Measurements from ENCODE around the gene C12orf57.

DNA sequence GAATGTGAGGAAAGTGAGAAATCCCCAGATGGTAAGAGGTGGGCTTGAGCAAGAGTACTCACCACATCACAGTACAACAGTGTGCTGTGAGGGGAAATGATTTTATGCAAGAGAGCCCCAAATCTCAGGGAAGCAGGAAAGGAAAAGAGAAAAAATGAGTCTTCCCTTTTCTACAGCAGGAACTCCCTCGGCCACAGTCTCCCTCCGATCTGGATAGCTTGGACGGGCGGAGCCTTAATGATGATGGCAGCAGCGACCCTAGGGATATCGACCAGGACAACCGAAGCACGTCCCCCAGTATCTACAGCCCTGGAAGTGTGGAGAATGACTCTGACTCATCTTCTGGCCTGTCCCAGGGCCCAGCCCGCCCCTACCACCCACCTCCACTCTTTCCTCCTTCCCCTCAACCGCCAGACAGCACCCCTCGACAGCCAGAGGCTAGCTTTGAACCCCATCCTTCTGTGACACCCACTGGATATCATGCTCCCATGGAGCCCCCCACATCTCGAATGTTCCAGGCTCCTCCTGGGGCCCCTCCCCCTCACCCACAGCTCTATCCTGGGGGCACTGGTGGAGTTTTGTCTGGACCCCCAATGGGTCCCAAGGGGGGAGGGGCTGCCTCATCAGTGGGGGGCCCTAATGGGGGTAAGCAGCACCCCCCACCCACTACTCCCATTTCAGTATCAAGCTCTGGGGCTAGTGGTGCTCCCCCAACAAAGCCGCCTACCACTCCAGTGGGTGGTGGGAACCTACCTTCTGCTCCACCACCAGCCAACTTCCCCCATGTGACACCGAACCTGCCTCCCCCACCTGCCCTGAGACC lies 8.2 kb upstream of the C12orf57 start:
- TF ChIP-seq POLR2A (IDR thresholded peaks at IDR 0.05) (no peak), POLR2AphosphoS5 (IDR thresholded peaks at IDR 0.05) (no peak)
- TF ChIP-seq, protein P1, sequence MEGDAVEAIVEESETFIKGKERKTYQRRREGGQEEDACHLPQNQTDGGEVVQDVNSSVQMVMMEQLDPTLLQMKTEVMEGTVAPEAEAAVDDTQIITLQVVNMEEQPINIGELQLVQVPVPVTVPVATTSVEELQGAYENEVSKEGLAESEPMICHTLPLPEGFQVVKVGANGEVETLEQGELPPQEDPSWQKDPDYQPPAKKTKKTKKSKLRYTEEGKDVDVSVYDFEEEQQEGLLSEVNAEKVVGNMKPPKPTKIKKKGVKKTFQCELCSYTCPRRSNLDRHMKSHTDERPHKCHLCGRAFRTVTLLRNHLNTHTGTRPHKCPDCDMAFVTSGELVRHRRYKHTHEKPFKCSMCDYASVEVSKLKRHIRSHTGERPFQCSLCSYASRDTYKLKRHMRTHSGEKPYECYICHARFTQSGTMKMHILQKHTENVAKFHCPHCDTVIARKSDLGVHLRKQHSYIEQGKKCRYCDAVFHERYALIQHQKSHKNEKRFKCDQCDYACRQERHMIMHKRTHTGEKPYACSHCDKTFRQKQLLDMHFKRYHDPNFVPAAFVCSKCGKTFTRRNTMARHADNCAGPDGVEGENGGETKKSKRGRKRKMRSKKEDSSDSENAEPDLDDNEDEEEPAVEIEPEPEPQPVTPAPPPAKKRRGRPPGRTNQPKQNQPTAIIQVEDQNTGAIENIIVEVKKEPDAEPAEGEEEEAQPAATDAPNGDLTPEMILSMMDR (IDR thresholded peaks at IDR 0.05) = no peak
